Ovary (tissue), 3 donors: Measurements from ENCODE around the gene LRPPRC.

Source experiments
- POLR2A ChIP-seq: fragments of 450-650 bp; IDR thresholded peaks from one replicate; pipeline ENCODE4 v1.6.1; 2017; ENCODE audit warnings: antibody characterized with exemption, mild to moderate bottlenecking, moderate library complexity
- TF ChIP-seq, protein P1 (sequence below), 3 donors: fragments of 450-650 bp in 2 of 3; fragments of 200-600 bp in 1 of 3; IDR thresholded peaks; one replicate each; pipeline versions ENCODE4 v1.5.1 to v1.8.0; 2016 to 2022; ENCODE audit warnings: antibody characterized with exemption in 3 of 3, mild to moderate bottlenecking in 1 of 3
- donor health status: DM: no; HTN: no; CAD: no.

DNA sequence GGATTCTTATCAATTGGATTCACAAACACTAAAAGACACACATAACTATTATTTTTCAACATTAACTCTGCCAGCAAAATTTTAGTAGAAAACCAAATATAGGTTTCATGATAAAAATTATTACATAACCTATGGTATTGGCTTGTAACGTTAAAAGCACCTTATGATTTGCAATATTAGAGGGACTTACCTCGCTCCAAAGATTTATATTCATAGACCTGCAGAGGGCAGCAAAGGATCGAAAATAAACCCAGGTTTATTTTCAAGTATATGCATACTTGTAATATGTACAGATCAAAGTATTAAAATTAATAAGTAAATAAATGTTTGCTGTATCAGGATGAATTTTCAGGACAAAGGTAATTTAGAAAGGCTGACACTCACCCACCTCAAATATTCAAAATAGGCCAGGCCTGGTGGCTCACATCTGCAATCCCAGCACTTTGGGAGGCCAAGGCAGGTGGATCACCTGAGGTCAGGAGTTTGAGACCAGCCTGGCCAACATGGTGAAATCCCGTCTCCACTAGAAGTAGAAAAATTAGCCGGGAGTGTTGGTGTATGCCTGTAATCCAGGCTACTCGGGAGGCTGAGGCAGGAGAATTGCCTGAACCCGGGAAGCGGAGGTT lies 45.3 kb downstream of the LRPPRC start:
- TF ChIP-seq, protein P1, sequence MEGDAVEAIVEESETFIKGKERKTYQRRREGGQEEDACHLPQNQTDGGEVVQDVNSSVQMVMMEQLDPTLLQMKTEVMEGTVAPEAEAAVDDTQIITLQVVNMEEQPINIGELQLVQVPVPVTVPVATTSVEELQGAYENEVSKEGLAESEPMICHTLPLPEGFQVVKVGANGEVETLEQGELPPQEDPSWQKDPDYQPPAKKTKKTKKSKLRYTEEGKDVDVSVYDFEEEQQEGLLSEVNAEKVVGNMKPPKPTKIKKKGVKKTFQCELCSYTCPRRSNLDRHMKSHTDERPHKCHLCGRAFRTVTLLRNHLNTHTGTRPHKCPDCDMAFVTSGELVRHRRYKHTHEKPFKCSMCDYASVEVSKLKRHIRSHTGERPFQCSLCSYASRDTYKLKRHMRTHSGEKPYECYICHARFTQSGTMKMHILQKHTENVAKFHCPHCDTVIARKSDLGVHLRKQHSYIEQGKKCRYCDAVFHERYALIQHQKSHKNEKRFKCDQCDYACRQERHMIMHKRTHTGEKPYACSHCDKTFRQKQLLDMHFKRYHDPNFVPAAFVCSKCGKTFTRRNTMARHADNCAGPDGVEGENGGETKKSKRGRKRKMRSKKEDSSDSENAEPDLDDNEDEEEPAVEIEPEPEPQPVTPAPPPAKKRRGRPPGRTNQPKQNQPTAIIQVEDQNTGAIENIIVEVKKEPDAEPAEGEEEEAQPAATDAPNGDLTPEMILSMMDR (IDR thresholded peaks at IDR 0.05) = no peak
- TF ChIP-seq POLR2A = no peak
